GM04504 (cell line): ENCODE data around the gene BABAM2.
"Not testable (repeated sequence)": the region's sequence is repeated elsewhere in the genome, so short reads cannot be mapped to it uniquely, and the experiment has no call there.

Experiments
- DNase-seq: peaks from one replicate; pipeline ENCODE4 v3.0.0-alpha.2; 2012; ENCODE audit warnings: low read depth

Gene BABAM2

DNA sequence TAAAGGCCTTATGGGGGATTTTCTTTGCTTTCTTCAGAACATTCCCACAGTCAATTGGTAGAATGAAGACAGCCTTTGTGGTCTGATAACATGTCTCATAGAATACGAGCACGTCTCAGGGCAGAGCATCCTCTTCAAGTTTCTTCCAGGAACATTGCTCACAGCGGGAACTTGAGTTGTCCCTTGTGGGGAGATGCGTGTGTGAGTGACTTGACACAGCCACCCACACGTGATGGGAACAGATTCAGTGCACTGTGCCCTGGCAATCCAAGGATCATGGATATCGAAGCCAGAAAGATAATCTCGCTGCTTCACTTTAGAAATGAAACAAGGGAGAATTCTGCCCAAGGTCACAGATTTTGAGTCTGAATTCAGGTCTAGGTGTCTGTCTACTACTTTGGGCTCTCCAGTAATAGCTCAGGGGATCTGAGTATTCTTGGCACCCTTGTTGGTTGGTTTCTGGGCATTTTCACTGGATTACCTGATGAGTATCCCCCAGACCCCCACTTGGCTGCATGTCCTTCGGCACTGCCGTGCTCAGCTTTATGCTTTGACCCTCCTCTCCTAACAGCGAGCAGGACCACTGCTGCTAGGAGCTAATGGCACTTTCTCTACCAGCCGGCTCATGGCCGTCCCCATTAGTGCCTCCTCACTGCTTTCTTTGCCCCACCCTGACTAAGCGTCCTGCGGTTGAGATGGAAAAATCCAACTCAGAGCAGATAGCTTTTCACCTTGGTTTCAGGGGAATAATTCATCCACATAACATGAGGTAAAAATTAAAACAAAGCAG lies 426.2 kb downstream of the BABAM2 start:
- no peak for DNase-seq

DNA sequence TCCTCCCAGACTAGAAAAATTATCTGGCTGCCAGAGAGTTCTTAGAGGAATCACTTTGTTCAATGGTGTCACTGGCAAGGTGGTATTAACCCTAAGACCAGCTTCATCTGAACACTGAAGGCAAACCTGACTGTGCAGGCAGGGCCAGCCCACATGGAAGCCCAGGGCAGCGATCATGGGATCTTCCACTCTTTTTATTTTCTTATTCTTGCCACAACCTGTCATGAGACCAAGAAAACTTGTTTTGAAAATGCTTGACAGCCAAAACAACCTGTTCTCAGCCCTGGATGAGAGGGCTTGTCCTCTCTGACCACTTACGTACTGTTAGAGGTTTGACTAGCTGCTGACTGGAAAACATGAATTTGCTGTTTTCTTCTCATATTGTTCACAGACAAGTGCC lies 426.9 kb downstream of the BABAM2 start:
- no peak for DNase-seq

DNA sequence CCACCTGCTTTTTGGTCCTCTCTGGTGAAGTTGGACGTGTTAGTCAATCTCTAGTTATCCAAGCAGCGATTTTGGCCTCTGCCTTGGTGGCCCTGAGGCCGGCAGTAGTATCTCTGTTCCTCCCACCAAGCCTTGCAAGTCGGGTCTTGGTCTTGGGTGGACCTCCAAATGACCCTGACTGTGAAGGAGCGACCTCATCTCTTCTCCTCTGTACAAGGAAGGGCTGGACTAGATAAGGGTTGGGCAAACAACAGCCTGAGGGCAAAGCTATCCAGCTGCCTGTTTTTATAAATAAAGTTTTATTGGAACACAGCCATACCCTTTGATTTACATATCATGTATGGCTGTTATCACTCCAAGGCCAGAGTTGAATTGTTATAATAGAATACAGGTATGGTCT lies 427.5 kb downstream of the BABAM2 start:
- no peak for DNase-seq

DNA sequence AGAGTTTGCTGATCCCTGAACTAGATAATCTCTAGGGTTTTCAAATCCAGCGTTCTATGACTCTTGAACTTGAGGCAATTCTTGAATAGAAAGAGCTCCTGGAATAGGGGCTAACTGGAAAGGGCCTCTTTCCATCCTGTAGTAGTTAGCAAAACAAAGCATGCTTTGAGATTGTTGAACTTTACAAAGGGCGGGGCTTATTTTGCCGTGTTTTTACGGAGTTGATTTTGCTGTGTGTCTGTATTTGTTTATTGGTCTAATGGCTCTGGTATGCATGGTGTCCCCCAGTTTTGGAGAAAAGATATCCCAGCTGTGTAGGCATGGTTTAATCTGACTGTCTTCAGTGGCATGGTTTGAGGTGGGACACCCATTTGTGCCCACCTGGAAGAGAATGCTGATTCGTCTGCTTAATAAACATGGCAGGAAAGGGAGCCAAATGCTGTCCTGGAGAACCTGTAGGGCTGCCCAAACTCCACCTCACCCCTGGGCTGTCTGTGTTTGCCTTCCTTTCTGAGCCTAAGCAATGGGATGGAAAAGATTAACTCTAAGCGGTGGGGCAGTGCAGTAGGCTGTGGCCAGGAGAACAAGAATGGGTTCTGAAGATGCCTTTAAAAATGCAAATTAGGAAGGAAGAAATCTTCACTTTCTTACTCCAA lies 428.1 kb downstream of the BABAM2 start:
- no peak for DNase-seq

DNA sequence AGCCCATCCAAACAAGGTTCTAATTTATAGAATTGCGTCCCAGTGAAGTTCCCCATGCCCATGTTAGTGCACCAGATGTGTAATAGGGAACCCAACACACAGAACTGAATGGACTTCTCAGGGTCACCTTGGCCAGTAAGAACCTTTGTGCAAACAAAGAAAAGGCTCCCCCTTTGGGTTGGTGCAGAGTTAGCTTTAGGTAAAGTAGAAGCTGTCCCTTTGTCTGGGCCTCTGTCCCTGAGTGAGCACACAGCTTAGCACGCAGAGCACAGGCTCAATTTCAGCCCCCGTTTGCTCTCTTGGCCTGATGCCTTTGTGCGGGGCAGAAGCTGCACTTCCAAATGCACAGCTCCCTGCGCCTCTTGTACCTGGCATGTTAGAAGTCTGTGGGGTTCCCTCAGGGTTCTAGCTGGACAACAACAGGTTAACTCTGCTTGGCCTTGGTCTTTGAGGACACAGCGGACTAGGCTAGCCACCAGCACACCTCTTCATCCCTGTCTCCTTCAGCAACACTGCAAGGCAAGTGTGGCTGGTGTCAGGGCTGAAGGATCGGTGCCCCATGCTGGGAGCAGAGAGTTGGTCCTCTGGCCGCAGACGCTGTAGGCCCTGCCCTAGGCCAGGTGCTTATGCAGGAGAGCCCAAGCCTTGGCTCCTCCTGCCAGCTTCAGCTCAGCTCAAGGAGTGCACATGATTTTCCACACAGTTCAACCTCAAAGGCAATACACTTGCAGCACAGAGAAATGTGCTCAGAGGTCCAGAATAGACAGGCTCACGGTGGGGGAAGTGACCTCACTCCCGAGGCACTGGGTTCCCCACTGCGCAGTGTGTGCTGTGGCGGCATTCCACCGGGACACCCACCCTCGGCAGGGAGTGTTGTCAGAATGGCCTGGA lies 428.8 kb downstream of the BABAM2 start:
- no peak for DNase-seq

DNA sequence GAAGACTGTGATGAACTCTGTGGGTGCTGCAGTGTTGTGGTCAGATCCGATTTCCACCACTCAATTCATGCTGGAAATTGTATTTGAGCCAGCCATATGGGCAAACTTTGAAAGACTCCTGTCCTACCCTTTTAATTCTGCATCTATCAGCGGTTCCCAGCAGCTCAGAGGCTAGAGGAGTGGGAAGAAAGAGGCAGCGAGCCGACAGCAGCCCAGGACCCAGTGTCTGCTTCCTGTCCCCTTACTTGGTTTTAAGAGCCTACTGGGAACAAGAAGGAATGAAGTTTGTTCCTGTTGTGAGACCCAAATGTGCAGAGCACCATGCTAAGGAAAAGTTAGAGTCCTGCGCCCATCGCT lies 429.5 kb downstream of the BABAM2 start:
- DNase-seq: no peak

DNA sequence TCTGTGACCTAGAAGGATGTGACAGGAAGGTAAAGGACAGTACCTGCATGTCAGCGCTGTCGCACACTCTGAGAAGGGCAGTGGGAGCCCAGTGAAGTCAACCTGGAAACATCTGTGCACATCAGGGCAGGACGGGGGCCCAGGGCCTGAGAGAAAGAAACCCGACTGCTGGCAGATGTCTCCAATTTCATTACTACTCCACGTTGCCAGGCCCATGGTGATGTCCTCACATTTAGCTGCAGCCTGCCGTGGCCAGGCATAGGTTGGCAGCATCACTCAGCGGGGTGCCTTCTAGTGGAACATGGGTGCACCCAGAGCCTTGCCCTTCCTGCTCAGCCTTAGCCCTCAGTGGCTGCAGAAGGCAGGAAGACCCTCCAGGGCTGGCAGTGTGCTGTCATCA lies 429.8 kb downstream of the BABAM2 start:
- no peak for DNase-seq

DNA sequence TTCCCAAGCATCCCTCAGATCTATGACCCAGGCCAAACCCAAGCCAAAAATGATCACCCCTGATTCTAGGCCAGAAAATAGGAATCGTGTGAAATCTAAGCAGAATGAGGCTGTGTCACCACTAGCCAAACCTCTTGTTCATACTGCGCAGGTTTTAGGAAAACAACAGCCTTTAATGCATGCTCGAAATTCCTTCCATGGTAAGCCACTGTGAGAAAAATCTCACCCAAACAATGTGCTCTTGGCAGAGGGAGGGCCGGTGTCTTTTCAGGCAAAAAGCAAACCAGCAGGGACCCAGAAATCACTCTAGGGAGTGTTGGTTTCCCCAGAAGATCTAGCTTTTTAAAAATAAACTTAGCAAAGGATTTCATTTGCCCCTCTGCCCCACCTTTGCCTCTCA lies 430.9 kb downstream of the BABAM2 start:
- no peak for DNase-seq

DNA sequence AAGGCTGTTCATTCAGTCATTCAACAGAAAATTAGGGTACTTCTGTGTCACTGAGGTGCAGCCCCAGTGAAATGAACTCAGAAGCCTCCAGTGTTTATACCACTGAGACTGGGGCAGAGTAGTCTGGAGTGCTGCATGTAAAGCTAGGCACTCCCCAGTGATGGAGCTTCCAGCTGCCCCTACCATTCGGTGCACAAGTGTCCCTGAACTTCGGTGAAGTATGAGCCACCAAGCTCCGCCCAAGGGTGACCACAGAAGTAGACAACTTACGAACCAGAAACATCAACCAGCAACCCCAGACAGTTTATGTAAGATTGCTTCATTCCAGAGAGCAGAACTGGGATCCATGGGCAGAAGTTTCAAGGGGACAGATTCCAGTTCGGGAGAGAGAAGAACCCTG lies 431.5 kb downstream of the BABAM2 start:
- DNase-seq: no peak

DNA sequence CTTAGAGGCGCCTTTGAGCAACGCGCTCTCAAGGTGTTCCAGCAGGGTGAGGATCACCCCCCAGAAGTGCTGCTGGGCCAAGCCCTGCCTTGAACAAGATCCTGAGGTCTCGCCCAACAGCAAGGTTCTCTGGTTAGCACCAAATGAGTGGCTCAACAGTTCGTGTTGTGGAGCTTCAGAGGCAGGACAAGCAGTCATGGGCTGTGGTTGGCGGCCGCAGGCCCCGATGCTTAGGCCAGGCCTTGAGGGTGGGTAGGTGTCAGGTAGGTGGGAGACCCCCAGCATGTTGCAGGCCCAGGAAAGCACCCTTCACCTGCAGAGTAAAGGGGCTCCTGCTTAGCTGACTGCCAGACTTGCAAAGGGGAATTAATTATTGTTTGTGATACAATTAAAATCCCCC lies 431.9 kb downstream of the BABAM2 start:
- DNase-seq: no peak

DNA sequence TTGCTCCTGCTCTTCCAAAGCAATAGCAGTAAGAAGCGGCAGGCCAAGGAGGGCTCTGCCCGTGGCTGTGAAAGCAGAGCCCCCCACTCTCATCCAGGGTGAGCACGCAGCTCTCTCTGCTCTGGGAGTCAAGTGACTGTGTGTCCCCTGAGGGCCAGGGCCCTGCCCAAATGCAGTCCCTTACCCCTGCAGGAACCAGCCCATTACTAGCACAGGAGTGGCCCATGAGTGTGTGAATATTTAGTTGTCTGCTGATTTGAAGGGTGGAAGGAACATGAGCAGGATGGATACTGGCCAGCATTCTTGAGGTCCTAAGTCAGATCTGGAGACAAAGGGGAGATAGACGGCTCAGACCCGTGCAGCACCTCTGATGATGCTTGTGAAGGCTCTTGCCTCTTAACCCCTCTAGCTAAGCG lies 432.5 kb downstream of the BABAM2 start:
- no peak for DNase-seq

DNA sequence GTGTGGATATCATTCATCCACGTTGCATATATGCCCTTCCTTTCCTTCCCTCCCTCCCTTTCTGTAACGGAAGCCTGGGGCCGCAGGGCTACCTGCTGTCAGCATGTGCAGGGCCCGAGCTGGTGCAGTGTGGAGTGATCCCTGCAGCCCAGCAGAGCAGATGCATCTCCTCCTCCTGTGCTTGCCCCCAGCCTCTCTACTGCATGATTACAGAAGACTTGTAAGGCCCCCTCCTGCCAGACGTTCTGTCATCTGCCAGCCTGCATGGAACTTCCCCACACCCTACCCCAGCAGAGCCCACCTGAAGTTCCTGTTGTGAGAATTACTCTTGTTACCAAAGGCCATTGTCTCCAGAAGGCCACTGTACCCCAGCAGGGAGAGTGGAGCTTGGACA lies 434.6 kb downstream of the BABAM2 start:
- DNase-seq: no peak

DNA sequence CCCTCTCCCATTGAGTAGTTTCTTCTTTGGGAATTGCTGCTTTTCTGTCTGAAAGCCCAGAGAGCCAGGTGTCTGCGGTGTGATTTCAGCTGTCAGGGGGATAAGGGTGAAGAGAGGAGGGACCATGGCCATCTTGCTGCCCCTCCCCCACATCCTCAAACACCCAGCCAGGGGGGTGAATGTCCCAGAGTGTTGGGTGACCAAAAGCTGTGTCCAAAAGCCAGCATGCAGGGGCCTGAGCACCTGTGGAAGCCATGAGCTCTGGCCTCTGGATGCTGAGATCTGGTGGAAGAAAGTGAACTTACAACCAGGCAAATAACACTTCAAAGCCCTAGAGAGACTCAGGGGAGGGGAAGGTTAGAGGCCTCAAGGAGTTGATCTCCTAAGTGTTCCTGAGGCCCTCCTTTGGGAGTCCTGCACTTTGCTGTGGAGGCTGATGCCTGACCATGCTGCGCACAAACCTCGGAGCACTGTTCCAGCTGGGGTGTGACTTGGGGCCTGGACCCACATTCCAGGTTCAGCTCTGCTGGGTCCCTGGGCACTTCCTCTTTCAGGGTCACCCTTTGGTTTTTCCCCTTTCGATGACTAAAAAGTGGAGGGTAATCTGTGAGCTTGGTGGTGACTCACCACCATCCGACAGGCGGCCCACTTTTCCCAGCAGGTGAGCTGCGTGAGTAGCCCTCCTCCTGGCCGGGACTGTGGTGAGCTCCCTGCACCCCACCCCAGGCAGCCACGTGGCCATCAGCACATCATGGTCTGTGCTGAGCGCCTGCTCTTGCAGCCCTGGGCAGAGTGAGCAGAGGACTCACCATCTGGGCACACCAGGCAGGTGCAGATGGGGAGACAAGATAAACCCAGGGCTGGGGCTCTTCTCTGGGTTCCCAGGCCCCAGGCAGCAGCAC lies 435.3 kb downstream of the BABAM2 start:
- no peak for DNase-seq

DNA sequence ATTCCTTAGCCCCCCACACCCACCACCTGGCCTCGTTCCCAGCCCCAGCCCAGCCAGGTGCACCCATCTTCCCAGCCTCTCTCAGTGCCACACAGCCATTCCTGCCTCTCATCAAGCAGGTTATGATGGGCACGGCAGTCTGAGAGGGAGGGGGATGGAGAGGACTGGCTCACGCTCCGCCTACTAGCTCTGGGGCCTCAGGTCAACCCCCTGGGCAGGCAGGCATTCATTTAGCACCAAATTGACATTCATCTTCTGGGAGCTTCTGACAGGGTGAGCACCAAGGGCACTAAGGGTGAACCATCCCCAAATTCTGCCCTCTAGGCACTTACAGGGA lies 435.9 kb downstream of the BABAM2 start:
- DNase-seq: no peak

DNA sequence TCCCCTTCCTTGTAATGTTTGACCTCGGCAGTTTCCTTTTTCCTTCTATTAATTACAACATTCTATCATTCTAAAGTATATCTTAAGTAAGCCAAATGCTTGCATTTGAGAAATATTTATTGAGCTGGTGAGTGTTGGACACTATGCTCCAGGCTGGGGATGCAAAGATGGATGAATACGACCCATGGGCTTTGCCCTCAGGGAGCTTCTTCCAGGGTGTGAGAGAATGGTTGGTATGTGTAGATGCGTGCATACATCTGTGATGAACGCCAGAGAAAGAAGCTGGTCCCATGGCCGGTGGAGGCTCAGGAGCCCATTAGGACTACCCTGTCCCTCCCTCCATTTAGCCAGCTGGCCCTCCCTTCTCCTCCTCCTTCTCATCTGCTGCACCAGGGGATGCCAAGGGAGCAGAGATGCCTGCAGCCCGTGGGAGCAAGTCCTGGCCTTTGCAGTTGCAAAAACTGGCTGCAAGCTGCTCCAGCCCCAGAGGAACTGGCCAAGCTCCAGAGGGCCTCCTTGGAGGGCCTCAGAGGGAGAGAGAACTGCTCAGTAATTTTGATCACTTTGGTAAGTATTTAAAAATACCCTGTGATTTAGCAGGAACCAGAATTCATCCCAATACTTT lies 436.5 kb downstream of the BABAM2 start:
- no peak for DNase-seq

DNA sequence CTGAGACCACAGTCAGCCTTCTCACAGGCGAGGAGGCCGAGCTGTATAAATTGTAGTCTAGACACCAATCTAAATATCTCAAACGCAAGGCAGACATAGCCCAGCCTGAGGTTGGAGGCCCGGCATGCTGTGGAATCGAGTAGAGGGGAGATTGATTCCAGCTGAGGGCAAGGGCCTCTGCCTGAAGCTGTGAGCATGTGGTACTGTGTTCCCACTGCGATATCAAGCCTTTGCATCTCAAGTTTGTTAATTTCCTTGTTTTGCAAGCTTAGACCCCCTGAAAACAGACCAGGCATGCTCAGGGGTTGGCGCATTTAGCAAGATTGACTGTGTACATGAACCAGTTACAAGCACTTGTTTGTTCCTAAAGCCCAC lies 437.0 kb downstream of the BABAM2 start:
- DNase-seq: no peak

DNA sequence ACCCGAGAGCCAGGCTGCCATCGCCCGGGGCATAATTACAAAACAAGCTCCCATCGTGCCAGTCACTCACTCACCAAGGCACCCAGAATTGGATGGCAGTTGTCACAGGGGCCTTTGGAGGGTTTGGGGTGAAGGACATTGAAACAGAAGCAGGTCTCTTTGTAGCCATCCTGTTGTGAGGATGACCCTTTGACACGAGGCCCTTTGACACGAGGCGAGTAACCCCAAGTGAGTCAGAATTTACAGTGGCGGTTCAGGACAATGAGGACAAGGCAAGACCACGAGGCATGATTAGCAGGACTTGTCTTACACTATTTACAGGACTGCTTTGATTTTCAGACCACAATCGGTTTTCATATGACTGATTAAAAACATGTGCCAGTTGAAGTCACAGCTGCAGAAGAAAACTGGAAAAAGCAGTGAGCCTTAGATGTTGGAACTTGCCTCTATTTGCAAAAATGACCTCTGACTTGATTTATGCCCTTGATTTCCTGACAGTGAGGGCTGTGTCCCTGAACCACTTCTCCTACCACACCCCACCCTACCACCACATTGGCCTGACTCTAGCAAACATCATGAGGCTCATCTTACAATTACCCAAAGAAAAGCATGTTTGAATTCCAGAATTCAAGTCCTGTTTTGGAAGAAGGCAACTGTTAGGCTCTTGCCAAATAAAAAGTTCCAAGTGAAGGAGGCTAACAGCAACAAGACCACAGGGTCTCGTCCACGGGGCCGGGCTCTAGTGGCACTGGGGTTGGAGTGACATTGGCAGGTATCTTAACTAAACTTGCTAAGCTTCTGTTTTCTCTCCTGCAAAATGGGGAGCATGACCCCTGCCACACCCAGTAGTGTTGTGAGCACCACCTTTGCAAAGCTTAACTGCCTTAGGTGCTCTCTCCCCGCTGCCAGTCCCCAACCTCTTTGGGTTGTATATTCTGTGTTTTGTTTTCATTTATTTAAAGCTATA lies 437.7 kb downstream of the BABAM2 start:
- DNase-seq: peak; percentile 78

DNA sequence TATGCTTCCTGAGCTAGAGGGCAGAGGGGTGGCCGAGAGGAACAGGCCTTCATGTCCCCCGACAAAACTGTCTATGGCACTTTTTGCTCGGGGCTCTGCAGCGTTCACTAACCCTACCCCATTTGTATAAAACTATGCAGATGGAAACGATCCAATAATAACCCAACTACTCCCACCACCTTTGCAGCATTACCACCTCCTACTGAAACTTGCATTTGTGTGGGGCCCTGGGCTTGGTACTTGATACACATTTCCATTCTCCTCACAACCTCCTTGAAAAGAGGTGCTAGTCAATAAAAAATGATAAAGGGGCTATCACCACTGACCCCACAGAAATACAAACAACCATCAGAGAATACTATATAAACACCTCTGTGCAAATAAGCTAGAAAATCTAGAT lies 438.7 kb downstream of the BABAM2 start:
- DNase-seq: no peak

DNA sequence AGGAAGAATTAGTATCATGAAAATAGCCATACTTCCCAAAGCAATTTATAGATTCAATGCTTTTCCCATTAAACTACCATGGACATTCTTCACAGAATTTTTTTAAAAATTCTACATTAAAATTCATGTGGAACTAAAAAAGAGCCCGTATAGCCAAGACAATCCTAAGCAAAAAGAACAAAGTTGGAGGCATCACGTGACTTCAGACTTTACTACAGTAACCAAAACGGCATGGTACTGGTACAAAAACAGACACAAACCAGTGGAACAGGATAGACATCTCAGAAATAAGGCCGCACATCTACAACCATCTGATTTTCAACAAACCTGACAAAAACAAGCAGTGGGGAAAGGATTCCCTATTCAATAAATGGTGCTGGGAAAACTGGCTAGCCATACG lies 440.2 kb downstream of the BABAM2 start:
- not testable (repeated sequence) for DNase-seq

DNA sequence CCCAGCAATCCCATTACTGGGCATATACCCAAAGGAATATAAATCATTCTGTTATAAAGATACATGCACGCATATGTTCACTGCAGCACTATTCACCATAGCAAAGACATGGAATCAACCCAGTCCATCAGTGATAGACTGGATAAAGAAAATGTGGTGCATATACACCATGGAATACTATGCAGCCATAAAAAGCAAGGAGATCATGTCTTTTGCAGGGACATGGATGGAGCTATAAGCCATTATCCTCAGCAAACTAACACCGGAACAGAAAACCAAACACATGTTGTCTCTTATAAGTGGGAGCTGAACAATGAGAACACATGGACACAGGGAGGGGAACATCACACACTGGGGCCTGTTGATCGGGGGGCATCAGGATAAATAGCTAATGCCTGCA lies 441.3 kb downstream of the BABAM2 start:
- not testable (repeated sequence) for DNase-seq
